Superior temporal gyrus (tissue), 1 donor: ENCODE measurements around the gene BGN.
A peak's percentile ranks its signal among the peaks of the same experiment; 100 is the strongest.

Experiments
- DNase-seq: peaks from one replicate; pipeline ENCODE4 v3.0.0-alpha.2; 2016; ENCODE audit errors: extremely low spot score

The BGN gene

GRCh38 chrX:153460826-153461225, 34.0 kb upstream of the BGN start:
- peak; percentile 45 for DNase-seq

GRCh38 chrX:153462291-153462690, 32.5 kb upstream of the BGN start:
- DNase-seq, result no peak

- DNase-seq, result no peak
Observed at GRCh38 chrX:153463031-153463430, 31.7 kb upstream of the BGN start.

- no peak for DNase-seq
Observed at GRCh38 chrX:153463556-153463955, 31.2 kb upstream of the BGN start.

- no peak for DNase-seq
Observed at GRCh38 chrX:153464116-153464515, 30.7 kb upstream of the BGN start.

- DNase-seq, result no peak
Observed at GRCh38 chrX:153465691-153466380, 28.9 kb upstream of the BGN start.

GRCh38 chrX:153468008-153468580, 26.7 kb upstream of the BGN start:
- no peak for DNase-seq

GRCh38 chrX:153469811-153470410, 24.9 kb upstream of the BGN start:
- DNase-seq, result no peak

GRCh38 chrX:153470411-153471363, 24.1 kb upstream of the BGN start, which contains the start of gene HAUS7:
HAUS7 (minus strand) TSS chrX:153470576; CDS start chrX:153470557, 19 bp downstream.
- DNase-seq, result peak; percentile 87

- no peak for DNase-seq
Observed at GRCh38 chrX:153471663-153472280, 23.0 kb upstream of the BGN start.

GRCh38 chrX:153473126-153473525, 21.7 kb upstream of the BGN start:
- DNase-seq, result no peak

- DNase-seq, result no peak
Observed at GRCh38 chrX:153474266-153474665, 20.5 kb upstream of the BGN start.

GRCh38 chrX:153474718-153475117, 20.1 kb upstream of the BGN start:
- DNase-seq, result no peak

- DNase-seq, result no peak
Observed at GRCh38 chrX:153475271-153475670, 19.5 kb upstream of the BGN start.

- no peak for DNase-seq
Observed at GRCh38 chrX:153475751-153476281, 19.0 kb upstream of the BGN start.

GRCh38 chrX:153476666-153477363, 18.0 kb upstream of the BGN start:
- DNase-seq, result no peak

- no peak for DNase-seq
Observed at GRCh38 chrX:153477364-153477857, 17.4 kb upstream of the BGN start.

GRCh38 chrX:153477901-153478300, 16.9 kb upstream of the BGN start:
- DNase-seq, result no peak

- DNase-seq, result no peak
Observed at GRCh38 chrX:153478746-153479145, 16.0 kb upstream of the BGN start.

- DNase-seq, result no peak
Observed at GRCh38 chrX:153481043-153481442, 13.7 kb upstream of the BGN start.
